Stomach (tissue), 4 donors: ENCODE results near the gene CDC42SE2.

ENCODE experiments used
- CTCF ChIP-seq, 7 experiments: fragments of 450-650 bp in 4 of 7; fragments of 200-600 bp in 3 of 7; sonication (generic) in 3 of 7; IDR thresholded peaks; one replicate each; pipeline ENCODE4 v1.5.1; 2016 to 2019; ENCODE audit warnings: antibody characterized with exemption in 7 of 7, control low read depth in 2 of 7, mild to moderate bottlenecking in 1 of 7
- EP300 ChIP-seq: sonication (generic); formaldehyde crosslinking; IDR thresholded peaks from one replicate; pipeline ENCODE4 v1.6.1; 2017; ENCODE audit warnings: antibody characterized with exemption
- POLR2A ChIP-seq, 4 donors: fragments of 450-650 bp; IDR thresholded peaks; one replicate each; pipeline ENCODE4 v1.6.1; 2016; ENCODE audit warnings: antibody characterized with exemption in 4 of 4, control low read depth in 2 of 4, mild to moderate bottlenecking in 1 of 4, moderate library complexity in 1 of 4
- POLR2AphosphoS5 ChIP-seq, 3 donors: sonication (generic); formaldehyde crosslinking; IDR thresholded peaks; one replicate each; pipeline ENCODE4 v1.6.1; 2016; ENCODE audit warnings: antibody characterized with exemption in 3 of 3

- TF ChIP-seq CTCF (IDR thresholded peaks at IDR 0.05), result no peak
- no peak for TF ChIP-seq EP300
- TF ChIP-seq POLR2AphosphoS5 (IDR thresholded peaks at IDR 0.05), result no peak
- no peak for TF ChIP-seq POLR2A (IDR thresholded peaks at IDR 0.05)
These were observed 111.5 kb downstream of the CDC42SE2 start for GRCh38 chr5:131375351-131375750.
